A673 (cell line): Measurements from ENCODE around the gene BGN. TPM values are rescaled to one million over a fixed set of nuclear protein-coding genes. Genes with fewer than 3 reads are reported as not detected.

ENCODE experiments used
- BruUV-seq: library from RNA; stranded (reverse); fragments of 400-500 nt; replicated peaks from 2 replicates; lab custom pipeline; 2021; lab: Mats Ljungman, UMichigan
- CTCF ChIA-PET: fragments of 300-600 bp; sonication (Branson Sonifier 250); formaldehyde crosslinking; loops from one replicate; lab custom pipeline; 2022; ENCODE audit warnings: antibody characterized with exemption; lab: Charles Lee
- POLR2A ChIA-PET: fragments of 300-600 bp; sonication (Branson Sonifier 250); formaldehyde crosslinking; loops from one replicate; lab custom pipeline; 2022; ENCODE audit warnings: antibody characterized with exemption; ENCODE audit not compliant: low non-redundant PET; lab: Charles Lee
- DNase-seq: peaks from one replicate; pipeline ENCODE4 v3.0.0-alpha.2; 2015; ENCODE audit warnings: low spot score
- H3K27ac ChIP-seq: fragments of 200-600 bp; sonication (generic); 2 replicates; pipeline ENCODE4 v1.5.1; 2016; ENCODE audit warnings: mixed run types, low read depth, mild to moderate bottlenecking, mixed read lengths, antibody characterized with exemption, low read length; ENCODE audit not compliant: poor library complexity, severe bottlenecking
- H3K27me3 ChIP-seq: fragments of 200-600 bp; sonication (generic); replicated peaks from 2 replicates; pipeline ENCODE4 v1.6.1; 2017; ENCODE audit warnings: mixed run types, low read depth, mild to moderate bottlenecking, mixed read lengths, antibody characterized with exemption, low read length; ENCODE audit not compliant: insufficient read depth, poor library complexity
- H3K36me3 ChIP-seq: fragments of 200-600 bp; sonication (generic); 2 replicates; pipeline ENCODE4 v1.6.1; 2016; ENCODE audit warnings: mixed run types, mild to moderate bottlenecking, mixed read lengths, antibody characterized with exemption, low read length; ENCODE audit not compliant: insufficient read depth, poor library complexity, severe bottlenecking
- H3K4me1 ChIP-seq: fragments of 200-600 bp; sonication (generic); 2 replicates; pipeline ENCODE4 v1.6.1; 2017; ENCODE audit warnings: mixed run types, mild to moderate bottlenecking, mixed read lengths, antibody characterized with exemption, low read length; ENCODE audit not compliant: insufficient read depth, poor library complexity, severe bottlenecking
- H3K4me3 ChIP-seq: fragments of 200-600 bp; sonication (generic); 2 replicates; pipeline ENCODE4 v1.5.1; 2016; ENCODE audit warnings: low read depth, mixed run types, mild to moderate bottlenecking, mixed read lengths, low read length; ENCODE audit not compliant: poor library complexity, severe bottlenecking
- H3K9me3 ChIP-seq: fragments of 200-600 bp; sonication (generic); 2 replicates; pipeline ENCODE4 v1.6.1; 2016; ENCODE audit warnings: mixed run types, low read depth, mild to moderate bottlenecking, mixed read lengths, antibody characterized with exemption, low read length; ENCODE audit not compliant: poor library complexity, severe bottlenecking
- CTCF ChIP-seq: fragments of 300-800, 200-600 bp; sonication (generic); conservative IDR thresholded peaks from 2 replicates; pipeline ENCODE4 v1.5.1; 2017; ENCODE audit warnings: low read depth, mild to moderate bottlenecking, antibody characterized with exemption, low read length, moderate library complexity, mixed read lengths
- EZH2 ChIP-seq: fragments of 200-600 bp; sonication (generic); IDR thresholded peaks from 2 replicates; pipeline ENCODE4 v1.6.1; 2017; ENCODE audit warnings: borderline replicate concordance, low read depth, mild to moderate bottlenecking, mixed read lengths, antibody characterized with exemption, low read length; ENCODE audit not compliant: poor library complexity, severe bottlenecking
- intact Hi-C: fragments of 100-400 bp; cut with micrococcal nuclease; formaldehyde crosslinking; loops from one replicate; pipeline ENCODE4 v1.10.0; 2022; ENCODE audit not compliant: unreplicated experiment
- total RNA-seq: library from RNA; stranded (reverse); gene quantifications from 2 replicates; pipeline ENCODE4 v1.2.3, GENCODE V29; 2021

Gene BGN
- total RNA-seq, 1 experiment from 2014 or later, result 51.8 TPM

GRCh38 chrX:153538424-153538823 is 43.6 kb downstream of the BGN start:
- POLR2A ChIA-PET, result no interaction called here
- intact Hi-C loops, result no loop called here
- H3K9me3 ChIP-seq, result no peaks in the 10 kb centered on the region
- DNase-seq, result no peak
- H3K36me3 ChIP-seq, result no peaks in the 10 kb centered on the region
- CTCF ChIA-PET, result interaction anchor here (1.5 kb wide), 1 partner anchor 130 kb away, joined by 17 read pairs; no protein-coding TSS in a partner anchor
- no peak overlapping the region for H3K27ac ChIP-seq
- no peaks in the 10 kb centered on the region for H3K27me3 ChIP-seq
- no peak overlapping the region for H3K4me3 ChIP-seq
- TF ChIP-seq EZH2 (no peak), CTCF (no peak)
- no TSS peak for BruUV-seq
- no peaks in the 10 kb centered on the region for H3K4me1 ChIP-seq

DNA sequence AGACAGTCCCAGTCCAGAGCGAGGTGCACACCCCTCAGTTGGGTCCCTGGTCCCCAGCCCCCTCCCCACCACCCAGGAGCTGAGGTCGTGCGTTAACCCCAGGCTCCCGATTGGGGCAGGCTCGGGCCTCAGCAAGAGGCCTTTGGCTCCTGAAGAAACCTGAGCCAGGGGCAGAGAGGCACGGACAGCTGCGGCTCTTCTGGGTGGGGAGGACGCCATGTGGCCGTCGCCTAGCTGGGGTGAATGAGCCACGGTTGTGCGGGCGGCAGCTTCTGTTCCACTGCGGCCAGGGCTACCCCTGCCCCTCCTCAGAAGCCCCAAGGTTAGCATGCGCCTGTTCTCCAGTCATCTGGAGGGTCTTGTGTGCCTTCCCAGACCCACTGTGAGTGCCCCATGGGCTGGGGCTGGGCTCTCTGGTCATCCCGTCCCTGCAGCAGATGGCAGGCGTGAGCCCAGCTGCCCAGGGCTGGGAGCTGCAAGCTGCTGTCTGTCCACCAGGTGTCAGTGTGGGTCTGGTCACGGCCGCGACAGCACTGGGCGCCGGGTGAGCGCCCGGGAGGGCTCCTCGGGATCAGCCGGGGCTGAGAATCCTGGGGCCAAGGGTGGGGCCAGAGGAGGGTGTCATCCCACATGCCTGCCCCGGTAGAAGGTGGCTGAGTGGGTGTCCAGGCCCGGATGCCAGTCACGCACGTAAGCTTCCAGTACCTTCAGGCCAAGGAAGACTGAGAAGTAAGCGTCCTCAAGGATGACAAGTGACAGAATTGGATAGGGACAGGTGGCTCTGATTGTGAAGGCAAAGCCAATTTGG is 44.6 kb downstream of the BGN start:
- Histone ChIP-seq H3K4me3 (no peak overlapping the region), H3K36me3 (no peaks in the 10 kb centered on the region), H3K4me1 (no peaks in the 10 kb centered on the region), H3K27me3 (no peaks in the 10 kb centered on the region), H3K27ac (no peak overlapping the region), H3K9me3 (no peaks in the 10 kb centered on the region)
- POLR2A ChIA-PET, result interaction anchor here (0.6 kb wide), 1 partner anchor 38 kb away, joined by 14 read pairs; no protein-coding TSS in a partner anchor
- no TSS peak for BruUV-seq
- CTCF ChIA-PET, result interaction anchor here (0.6 to 1.5 kb wide), 8 partner anchors 10 to 169 kb away, joined by 3 to 17 read pairs (median 4); no protein-coding TSS in a partner anchor
- intact Hi-C loops, result no loop called here
- TF ChIP-seq CTCF (peak; percentile 92), EZH2 (no peak)
- peak; percentile 58 for DNase-seq

DNA sequence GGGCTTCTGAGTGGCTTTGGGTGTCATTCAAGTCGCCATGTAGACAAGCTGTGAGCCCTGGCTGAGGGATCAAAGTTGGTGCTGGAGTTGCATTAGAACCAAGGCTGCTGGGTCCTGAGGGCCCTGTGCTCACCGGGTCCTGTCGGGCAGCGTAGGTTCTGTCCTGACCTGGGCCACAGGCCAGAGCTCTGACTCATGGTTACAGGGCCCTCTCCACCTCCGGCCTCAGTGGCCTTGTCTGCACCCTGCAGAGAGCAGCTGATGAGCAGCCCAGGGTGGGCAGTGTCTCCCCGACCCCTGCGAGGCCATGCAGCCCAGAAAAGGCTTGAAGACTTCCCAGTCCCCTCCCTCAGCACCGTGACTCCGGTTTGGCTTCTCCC is 45.2 kb downstream of the BGN start:
- no peaks in the 10 kb centered on the region for H3K27me3 ChIP-seq
- ChIA-PET CTCF (interaction anchor here (1.0 to 1.5 kb wide), 3 partner anchors 19 to 168 kb away, joined by 4 to 17 read pairs (median 4); no protein-coding TSS in a partner anchor), POLR2A (no interaction called here)
- H3K27ac ChIP-seq, result no peak overlapping the region
- H3K9me3 ChIP-seq, result no peaks in the 10 kb centered on the region
- H3K36me3 ChIP-seq, result no peaks in the 10 kb centered on the region
- no peak for DNase-seq
- no peak for TF ChIP-seq CTCF
- TF ChIP-seq EZH2, result no peak
- BruUV-seq, result no TSS peak
- H3K4me1 ChIP-seq, result no peaks in the 10 kb centered on the region
- intact Hi-C loops, result no loop called here
- H3K4me3 ChIP-seq, result no peak overlapping the region
